ENCODE data around the gene BMERB1.
"Not testable (repeated sequence)": the region's sequence is repeated elsewhere in the genome, so short reads cannot be mapped to it uniquely, and the experiment has no call there.

The BMERB1 gene

GRCh38 chr16:15434425-15435215 is at the start of gene BMERB1:
Gene BMERB1 (plus strand): TSS chr16:15434588. CDS start chr16:15434654, 66 bp downstream.
- DNase-seq, result no peak

- not testable (repeated sequence) for DNase-seq
Observed at GRCh38 chr16:15388060-15388459, 46.3 kb upstream of the BMERB1 start.

GRCh38 chr16:15389916-15390315 is 44.5 kb upstream of the BMERB1 start:
- not testable (repeated sequence) for DNase-seq

DNA sequence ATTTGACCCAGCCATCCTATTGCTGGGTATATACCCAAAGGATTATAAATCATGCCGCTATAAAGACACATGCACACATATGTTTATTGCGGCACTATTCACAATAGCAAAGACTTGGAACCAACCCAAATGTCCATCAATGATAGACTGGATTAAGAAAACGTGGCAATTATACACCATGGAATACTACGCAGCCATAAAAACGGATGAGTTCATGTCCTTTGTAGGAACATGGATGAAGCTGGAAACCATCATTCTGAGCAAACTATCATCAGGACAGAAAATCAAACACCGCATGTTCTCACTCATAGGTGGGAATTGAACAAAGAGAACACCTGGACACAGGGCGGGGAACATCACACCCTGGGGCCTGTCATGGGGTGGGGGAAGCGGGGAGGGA is 41.4 kb upstream of the BMERB1 start:
- DNase-seq, result not testable (repeated sequence)

DNA sequence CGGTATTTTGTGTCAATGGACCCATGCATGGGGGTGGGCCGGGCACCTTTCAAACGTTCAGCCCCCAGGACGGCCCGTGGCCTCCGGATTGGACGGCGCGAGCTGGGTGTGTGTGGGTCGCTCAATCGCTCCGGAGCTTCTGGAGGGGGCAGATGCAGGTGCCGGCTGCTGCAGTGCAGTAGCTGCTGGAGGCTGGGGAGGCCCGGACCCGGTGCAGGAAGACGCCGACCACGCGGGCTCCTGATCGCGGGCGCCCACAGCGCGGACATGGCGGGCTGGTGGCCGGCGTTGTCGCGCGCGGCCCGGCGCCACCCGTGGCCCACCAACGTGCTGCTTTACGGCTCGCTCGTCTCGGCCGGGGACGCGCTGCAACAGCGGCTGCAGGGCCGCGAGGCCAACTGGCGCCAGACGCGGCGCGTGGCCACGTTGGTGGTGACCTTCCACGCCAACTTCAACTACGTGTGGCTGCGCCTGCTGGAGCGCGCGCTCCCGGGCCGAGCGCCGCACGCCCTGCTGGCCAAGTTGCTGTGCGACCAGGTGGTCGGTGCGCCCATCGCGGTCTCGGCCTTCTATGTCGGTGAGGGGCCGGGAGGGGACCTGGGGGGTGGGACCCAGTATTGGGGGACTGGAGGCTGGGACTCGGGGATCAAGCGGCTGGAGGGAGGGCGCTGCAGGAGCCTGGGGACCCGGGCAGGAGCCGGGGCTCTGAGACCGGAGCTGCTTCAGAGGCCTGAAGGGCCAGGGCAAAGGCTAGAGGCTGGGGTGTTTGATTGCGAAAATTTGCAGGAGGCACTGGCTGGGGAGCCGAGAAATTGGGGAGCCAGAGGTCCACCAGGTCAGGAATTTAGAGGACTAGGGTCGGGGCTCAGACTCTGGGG is 38.5 kb upstream of the BMERB1 start, which contains the start of gene MPV17L:
Gene MPV17L (plus strand): TSS at position 124 of the 878 bp plus-strand sequence. CDS start 144 bp downstream, at position 268.
- DNase-seq, result peak; percentile 38

DNA sequence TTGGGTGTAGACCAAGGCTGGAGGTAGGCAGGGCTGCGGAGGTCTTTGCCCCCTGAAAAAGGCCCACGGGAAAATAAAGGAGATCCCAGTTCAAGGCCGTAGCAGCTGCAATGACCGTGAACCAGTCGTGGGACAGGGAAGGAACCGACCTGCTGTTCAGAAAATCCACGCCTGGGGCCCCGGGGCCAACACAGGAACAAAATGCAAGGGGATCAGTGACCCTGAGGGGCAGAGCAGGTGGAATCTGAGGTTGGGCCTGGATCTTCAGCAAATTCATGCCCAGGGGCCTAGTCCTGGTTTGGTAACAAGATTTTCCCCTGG is 37.9 kb upstream of the BMERB1 start:
- not testable (repeated sequence) for DNase-seq

DNA sequence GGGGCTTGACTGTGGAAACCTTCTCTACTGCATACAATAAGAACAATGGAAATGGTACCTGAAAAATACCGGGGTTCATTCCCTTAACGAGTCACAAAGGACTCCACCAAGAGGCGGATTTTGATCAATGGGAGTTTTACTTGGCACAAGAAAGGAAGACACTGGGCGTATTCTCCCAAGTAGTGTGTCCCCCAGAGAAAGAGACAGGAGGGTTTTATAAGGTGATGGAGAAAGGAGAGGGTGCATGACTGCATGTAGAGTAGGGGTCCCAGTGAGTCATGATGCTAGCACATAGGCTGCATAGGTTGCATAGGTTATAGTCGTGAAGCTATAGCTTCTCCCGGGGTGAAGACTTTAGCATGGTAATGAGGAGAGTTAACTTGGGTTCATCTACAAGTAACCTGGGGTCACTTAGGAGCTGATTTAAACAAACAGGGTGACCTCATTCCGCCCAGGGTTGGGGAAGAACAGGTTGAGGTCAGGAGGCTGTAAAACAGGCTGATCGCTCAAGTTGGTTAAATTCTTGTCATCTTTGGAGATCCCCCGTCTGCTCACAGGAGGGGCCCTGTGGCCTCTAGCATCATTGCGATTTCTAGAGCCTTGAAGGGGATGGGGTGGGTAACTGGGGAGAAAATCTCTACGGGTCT is 37.3 kb upstream of the BMERB1 start:
- no peak for DNase-seq

DNA sequence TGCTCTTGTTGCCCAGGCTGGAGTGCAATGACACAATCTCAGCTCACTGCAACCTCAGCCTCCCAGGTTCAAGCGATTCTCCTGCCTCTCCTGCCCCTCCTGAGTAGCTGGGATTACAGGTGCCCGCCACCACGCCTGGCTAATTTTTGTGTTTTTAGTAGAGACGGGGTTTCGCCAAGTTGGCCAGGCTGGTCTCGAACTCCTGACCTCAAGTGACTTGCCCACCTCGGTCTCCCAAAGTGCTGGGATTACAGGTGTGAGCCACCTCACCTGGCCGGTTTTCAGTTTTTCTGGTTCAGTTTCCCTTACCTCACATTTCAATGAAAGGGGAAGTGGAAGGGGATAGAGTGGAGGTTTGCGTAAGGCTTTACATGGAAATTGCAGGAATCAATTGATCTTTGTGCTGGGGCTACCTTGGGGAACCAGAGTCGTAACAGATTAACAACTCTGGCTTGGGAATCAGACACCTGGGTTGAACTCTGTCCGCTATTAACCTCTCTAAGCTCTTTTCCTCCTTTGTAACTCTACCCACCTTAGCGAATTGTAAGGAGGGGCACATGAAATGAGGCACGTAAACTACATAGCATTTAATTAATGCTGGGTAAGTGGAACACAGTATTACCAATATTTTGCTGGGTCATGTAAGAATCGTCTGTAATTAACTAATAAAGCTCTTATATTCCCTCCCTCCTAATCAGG is 35.6 kb upstream of the BMERB1 start:
- DNase-seq, result no peak

GRCh38 chr16:15399317-15399716 is 35.1 kb upstream of the BMERB1 start:
- no peak for DNase-seq

GRCh38 chr16:15400314-15400713 is 34.1 kb upstream of the BMERB1 start:
- DNase-seq, result not testable (repeated sequence)

DNA sequence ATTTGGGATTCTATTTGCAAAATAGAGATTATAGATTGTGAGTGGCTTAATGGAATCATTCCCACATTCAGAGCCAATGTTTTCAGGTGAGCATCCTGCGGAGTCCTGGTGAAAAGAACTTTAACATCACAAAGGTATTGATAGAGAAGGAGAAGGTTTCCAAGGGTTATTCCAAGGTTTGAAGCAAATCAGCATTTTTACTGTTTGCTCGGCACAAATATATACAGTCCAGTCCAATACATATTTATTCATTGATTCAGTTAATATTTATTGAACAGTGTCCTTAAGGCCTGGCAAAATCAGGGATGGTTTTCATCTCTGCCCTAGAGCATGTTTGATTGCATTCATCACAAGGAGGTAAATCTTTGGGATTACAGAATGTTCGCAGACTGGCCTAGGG is 32.4 kb upstream of the BMERB1 start:
- no peak for DNase-seq

- DNase-seq, result no peak
Observed at GRCh38 chr16:15403392-15403995, 30.9 kb upstream of the BMERB1 start.

DNA sequence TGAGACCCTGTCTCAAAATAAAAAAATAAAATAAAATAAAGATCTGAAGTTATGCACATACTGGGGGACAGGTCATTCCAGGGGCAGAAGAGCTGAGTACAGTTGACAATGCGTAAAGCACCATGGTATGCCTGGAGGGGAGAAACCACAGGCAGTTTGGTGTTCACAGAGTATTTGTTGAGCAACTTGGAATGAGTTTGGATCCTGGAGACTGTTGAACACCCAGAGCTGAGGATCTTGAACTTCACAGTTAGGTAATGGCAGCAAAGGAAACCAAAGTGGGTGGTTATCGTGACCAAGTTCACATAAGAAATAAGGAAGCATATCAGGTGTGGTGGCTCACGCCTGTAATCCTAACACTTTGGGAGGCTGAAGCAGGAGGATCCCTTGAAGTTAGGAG is 30.3 kb upstream of the BMERB1 start:
- DNase-seq, result not testable (repeated sequence)

- no peak for DNase-seq
Observed at GRCh38 chr16:15404792-15405191, 29.6 kb upstream of the BMERB1 start.

DNA sequence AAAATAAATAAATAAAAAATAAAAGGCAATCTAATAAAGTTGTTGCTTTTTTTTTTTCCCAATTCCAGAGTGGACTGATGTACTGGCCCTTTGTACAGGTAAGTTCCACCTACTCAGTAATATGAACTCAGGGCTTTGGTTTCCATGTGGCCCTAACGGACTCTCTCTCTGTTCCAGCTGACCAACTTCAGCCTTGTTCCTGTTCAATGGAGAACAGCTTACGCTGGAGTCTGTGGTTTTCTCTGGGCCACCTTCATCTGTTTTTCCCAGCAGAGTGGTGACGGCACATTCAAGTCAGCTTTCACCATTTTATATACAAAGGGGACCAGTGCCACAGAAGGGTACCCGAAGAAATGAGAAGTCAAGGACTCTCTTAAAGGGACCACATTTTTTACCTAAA is 26.6 kb upstream of the BMERB1 start:
- DNase-seq, result not testable (repeated sequence)

DNA sequence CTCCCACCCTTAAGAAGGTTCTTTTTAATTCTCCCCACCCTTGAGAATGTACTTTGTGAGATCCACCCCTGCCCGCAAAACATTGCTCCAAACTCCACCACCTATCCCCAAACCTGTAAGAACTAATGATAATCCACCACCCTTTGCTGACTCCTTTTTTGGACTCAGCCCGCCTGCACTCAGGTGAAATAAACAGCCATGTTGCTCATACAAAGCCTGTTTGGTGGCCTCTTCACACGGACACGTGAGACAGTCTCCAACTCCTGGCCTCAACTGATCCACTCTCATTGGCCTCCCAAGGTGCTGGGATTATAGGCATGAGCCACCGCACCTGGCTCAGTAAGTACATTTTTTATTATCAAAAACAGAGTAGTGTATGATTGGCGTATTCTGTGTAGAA is 24.9 kb upstream of the BMERB1 start:
- DNase-seq, result not testable (repeated sequence)

DNA sequence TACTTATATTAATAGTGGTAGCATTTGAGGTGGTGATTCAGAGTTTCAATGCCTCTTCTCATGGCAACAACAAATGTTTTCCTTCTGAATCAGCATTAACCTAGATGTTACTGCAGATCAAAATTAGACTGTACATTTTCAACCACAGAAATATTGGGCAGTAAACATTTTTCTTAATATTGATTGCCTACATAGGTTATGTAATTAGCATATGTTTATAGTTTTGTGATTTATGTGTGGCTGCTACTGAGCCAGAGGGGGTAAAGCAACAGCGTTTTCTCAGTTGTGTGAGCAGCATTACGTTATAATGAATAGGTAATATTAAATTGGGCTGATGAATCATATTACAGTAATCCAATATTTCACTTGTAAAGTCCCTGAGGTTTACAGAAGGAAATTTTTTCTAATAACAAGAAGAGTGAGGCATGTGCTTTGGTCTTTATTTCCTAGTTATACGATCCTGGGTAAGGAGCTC is 18.8 kb upstream of the BMERB1 start:
- no peak for DNase-seq

DNA sequence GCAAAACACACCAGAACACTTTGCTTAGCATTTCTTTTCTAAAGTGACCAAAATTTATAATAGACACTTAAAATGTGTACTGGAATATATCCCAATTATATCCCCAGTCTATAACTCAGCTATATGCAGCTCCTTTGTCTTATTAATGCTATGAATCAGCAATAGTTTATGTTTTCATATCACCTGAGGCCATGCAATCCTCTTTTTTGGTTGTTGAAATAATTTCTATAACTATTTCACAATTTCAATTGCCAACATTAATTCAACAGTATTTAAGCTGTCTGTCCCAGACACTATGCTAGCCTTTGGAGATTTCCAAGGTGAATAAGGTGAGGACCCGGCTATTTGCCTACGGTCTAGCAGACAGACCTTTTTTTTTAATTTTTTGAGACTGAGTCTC is 17.2 kb upstream of the BMERB1 start:
- DNase-seq, result no peak

GRCh38 chr16:15418206-15418605 is 16.2 kb upstream of the BMERB1 start:
- DNase-seq, result no peak

DNA sequence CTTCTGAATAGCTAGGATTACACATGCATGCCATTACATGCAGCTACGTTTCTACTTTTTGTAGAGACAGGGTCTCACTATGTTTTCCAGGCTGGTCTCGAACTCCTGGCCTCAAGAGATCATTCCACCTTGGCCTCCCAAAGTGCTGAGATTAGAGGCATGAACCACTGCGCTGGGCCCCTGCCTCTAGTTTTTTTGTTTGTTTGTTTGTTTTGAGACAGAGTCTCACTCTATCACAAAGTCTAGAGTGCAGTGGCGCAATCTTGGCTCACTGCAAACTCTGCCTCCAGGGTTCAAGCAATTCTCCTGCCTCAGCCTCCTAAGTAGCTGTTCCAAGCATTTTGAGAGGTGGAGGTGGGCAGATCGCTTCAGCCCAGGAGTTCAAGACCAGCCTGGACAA is 12.7 kb upstream of the BMERB1 start:
- not testable (repeated sequence) for DNase-seq

- no peak for DNase-seq
Observed at GRCh38 chr16:15422222-15422621, 12.2 kb upstream of the BMERB1 start.

DNA sequence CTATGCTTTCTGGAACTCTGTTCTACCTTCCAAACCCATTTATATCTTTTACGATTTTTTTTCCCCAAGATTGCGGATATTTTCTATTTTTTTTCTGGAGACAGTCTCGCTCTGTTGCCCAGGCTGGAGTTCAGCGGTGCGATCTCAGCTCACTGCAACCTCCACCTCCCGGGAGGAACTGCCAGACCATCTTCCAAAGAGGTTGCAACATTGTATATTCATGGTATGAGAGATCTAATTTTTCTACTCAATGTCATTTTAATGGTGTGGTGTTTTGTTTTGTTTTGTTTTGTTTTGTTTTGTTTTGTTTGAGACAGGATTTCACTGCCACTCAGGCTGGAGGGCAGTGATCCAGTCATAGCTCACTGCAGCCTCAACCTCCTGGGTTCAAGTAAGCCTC is 8.5 kb upstream of the BMERB1 start:
- no peak for DNase-seq

Measured in OCI-M1 (cell line).